GM18868 (cell line): ENCODE data around the gene ACSS1.

Source experiments
- ATAC-seq: cut with Tn5 transposase; IDR thresholded peaks from one replicate; pipeline ENCODE4 v1.9.1; 2021; ENCODE audit warnings: mild to moderate bottlenecking, moderate library complexity; ENCODE audit not compliant: unreplicated experiment

ACSS1 gene

GRCh38 chr20:25079171-25079570, 21.2 kb upstream of the ACSS1 start:
- no peak for ATAC-seq

- no peak for ATAC-seq
These were observed 20.7 kb upstream of the ACSS1 start for GRCh38 chr20:25078662-25079061.

- ATAC-seq = peak; percentile 48
These were observed 19.8 kb upstream of the ACSS1 start for GRCh38 chr20:25077610-25078169.

- ATAC-seq = peak; percentile 56
These were observed 19.0 kb upstream of the ACSS1 start for GRCh38 chr20:25076731-25077609.

- no peak for ATAC-seq
These were observed 18.3 kb upstream of the ACSS1 start for GRCh38 chr20:25076201-25076600.

- ATAC-seq = no peak
These were observed 15.6 kb upstream of the ACSS1 start for GRCh38 chr20:25073544-25073943.

GRCh38 chr20:25072226-25072811, 14.4 kb upstream of the ACSS1 start:
- no peak for ATAC-seq

GRCh38 chr20:25071734-25072133, 13.8 kb upstream of the ACSS1 start:
- no peak for ATAC-seq

- no peak for ATAC-seq
These were observed 13.0 kb upstream of the ACSS1 start for GRCh38 chr20:25070821-25071473.

GRCh38 chr20:25067102-25067987, 9.4 kb upstream of the ACSS1 start:
- no peak for ATAC-seq

GRCh38 chr20:25066386-25066785, 8.4 kb upstream of the ACSS1 start:
- ATAC-seq = no peak

GRCh38 chr20:25065625-25066338, 7.8 kb upstream of the ACSS1 start:
- ATAC-seq = peak; percentile 71

GRCh38 chr20:25065072-25065624, 7.2 kb upstream of the ACSS1 start:
- ATAC-seq = no peak

- no peak for ATAC-seq
These were observed 6.7 kb upstream of the ACSS1 start for GRCh38 chr20:25064561-25065071.

- no peak for ATAC-seq
These were observed 6.0 kb upstream of the ACSS1 start for GRCh38 chr20:25063981-25064380.

GRCh38 chr20:25063546-25063945, 5.6 kb upstream of the ACSS1 start:
- no peak for ATAC-seq

- ATAC-seq = no peak
These were observed 4.9 kb upstream of the ACSS1 start for GRCh38 chr20:25062841-25063240.

- ATAC-seq = no peak
These were observed 4.0 kb upstream of the ACSS1 start for GRCh38 chr20:25061821-25062530.
